NCI-H146 (cell line): ENCODE measurements around the gene SUGP2.

Source experiments
- DNase-seq: peaks from one replicate; lab custom pipeline; 2025; lab: John Stamatoyannopoulos, UW

SUGP2 gene

DNA sequence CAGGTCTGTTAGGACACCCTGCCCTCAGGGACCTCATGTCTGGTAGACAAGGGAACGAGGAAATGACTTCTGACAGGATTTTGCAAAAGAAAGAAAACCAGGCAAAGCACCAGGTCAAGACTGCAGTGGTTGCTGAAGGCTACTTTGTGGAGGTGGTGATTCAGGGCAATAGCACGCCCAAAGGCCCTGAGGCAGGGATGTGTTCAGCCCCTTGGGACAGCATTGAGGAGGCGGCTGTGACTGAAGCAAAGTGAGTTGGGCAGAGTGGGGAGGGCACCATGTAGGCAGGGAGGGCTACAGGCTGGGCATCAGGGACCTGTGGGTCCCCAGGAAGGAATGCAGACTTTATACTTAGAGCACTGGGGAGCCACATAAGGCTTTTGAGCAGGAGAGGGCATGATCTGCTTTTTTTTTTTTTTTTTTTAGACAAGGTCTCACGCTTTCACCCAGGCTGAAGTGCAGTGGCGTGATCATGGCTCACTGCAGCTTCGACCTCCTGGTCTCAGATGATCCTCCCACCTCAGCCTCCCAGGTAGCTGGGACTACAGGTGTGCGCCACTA lies 81.5 kb downstream of the SUGP2 start:
- no peak for DNase-seq

DNA sequence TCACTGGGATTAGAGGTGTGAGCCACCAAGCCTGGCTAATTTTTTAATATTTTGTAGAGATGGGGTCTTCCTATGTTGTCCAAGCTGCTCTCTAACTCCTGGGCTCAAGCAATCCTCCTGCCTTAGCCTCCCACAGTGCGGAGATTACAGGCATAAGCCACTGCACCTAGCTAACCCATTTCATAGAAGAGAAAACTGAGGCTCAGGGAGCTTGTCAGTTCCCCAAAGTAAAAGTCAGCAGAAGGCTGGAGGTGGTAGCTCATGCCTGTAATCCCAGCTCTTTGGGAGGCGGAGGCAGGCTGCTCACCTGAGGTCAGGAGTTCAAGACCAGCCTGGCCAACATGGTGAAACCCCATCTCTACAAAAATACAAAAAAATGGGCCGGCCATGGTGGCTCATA lies 83.5 kb downstream of the SUGP2 start:
- DNase-seq: no peak

DNA sequence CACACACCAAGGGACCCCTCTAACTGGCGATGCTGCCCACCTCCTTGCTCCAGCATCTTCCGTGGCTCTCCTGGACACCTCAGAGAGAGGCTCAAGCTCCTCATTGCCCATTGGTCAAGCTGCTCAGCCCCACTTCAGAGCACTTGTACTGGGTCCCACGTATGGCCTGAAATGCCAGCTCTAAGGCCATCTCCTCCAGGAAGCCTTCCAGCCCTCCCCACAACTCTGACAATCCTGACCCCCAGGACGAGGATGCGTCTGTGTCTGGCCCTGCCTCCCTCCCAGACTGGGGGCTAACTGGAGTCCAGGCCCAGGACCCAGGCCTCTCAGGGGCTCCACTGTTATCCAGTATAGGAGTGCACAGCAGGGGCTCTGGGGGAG lies 84.4 kb downstream of the SUGP2 start:
- DNase-seq: no peak

DNA sequence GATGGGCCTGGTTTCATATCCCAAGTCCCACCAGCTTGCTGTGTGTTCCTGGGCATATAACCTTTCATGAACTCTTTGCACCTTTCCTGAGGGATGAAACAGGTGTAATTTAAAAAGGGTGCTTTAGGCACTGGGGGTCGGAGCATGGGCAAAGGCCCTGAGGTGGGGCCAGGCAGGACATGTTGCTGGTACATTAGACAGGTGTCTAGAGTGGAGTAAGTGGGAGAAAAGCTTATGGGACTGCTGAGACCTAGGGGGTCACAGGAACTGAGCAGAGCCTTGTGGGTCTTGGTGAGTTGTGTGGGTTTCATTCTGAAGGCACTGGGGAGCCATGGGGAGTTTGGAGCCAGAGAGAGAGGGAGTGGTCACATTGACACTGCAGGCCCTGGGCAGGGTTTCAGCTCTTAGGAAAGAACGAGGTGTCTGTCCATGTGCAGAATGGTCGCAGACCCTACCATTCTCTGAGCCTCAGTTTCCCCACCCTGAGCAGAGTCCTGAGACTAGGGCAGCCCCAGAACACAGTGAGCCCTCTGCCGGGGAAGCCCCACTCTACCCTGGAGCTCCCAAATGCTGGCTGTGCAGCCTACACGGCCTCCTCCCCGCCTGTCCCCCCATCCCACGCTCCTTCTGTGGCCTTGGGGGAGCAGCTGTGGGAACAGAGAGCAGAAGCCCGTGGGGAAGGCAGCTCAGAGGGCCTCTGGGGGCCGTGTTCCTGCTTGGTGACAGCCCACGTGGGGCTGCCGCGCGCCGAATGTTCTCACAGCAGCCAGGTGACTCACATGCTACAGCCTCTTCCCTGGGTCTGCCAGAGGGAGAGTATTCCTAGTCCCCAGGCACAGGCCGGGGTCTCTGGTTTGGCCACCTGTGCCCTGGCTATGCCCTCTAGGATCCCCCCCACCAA lies 85.0 kb downstream of the SUGP2 start:
- no peak for DNase-seq

DNA sequence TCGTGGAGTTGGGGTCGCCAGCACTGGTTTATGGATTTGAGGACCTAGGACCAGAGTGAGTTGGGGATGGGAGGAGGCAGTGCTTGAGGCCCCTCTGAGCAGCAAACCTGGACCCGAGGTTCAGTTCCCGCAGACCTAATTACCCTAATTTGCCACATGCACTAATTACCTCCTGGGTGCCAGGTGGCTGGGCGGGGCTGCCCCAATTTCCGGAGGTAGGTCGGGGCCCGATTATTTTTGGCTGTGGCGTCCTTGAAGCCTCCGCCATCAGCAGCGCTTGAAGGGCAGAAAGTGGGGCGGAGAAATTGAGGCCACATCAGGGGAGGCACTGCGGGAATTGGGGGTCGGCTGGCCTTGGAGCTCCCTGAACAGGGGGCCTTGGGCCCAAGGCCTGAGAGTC lies 86.4 kb downstream of the SUGP2 start:
- no peak for DNase-seq

DNA sequence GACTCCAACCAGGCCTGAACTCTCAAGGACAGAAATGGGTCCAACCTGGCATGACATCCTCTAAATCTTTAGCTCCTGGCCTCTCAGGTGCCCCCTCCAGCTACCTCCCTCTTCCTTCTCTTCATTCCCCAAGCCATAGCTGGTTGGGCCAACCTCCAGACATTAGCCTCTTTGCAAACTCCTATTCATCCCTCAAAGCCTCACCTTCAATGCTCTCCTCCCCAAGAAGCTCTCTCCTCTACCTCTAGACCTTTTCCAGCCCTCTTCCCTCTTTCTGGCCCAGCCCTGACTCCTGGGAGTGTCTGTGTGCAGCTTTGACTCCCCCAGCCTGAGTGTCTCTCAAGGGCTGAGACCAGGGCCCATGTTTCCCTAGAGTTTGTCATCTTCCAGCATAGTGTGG lies 87.0 kb downstream of the SUGP2 start:
- no peak for DNase-seq

DNA sequence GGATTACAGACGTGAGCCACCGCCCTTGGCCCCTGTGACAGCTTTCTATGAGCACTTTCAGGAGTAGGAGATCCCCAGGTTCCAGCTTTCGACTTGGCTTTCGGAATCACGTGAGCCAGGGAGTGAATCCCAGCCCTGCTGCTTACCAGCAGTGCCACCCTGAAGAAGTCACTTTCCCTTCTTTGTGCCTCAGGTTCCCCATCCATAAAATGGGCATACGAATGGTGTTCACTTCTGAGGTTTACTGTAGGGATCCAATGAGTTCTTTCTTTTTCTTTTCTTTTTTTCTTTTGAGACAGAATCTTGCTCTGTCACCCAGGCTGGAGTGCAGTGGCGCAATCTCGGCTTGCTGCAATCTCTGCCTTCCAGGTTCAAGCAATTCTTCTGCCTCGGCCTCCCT lies 88.0 kb downstream of the SUGP2 start:
- no peak for DNase-seq

DNA sequence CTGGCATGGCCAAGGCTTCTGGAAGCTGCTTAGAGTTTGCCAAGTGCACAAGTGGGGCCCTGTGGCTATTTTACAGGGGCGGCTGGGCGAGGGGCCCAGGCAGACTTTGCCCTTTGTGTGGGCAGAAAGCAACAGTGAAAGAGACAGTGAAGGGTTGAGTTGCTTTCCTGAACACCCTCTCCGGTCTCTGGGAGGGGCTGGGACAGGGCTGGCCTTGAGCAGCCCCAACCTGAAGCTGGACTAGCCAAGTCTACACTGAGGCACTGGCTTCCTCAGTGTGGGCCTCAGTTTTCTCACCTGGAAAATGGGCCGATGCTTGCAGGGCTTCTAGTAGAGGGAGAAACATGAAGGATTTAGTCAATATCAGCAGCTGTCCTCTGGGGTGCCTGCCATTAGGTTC lies 89.9 kb downstream of the SUGP2 start:
- no peak for DNase-seq

DNA sequence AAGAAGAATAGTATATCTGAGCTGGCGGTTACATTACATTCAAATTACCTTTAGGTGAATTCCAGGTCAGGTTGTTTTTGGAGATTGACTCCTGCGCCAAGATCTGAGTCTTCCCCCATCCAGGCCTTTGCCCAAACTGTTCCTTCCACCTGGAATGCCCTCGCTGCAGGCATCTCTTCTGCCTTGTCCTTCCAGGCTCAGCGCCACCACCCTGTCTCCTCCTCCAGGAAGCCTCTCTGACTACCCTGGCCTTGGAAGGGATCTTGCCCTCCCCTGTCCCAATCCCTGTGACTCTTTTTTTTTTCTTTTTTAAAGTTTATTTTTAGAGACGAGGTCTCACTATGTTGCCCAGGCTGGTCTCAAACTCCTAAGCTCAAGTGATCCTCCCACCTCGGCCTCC lies 90.6 kb downstream of the SUGP2 start:
- no peak for DNase-seq

DNA sequence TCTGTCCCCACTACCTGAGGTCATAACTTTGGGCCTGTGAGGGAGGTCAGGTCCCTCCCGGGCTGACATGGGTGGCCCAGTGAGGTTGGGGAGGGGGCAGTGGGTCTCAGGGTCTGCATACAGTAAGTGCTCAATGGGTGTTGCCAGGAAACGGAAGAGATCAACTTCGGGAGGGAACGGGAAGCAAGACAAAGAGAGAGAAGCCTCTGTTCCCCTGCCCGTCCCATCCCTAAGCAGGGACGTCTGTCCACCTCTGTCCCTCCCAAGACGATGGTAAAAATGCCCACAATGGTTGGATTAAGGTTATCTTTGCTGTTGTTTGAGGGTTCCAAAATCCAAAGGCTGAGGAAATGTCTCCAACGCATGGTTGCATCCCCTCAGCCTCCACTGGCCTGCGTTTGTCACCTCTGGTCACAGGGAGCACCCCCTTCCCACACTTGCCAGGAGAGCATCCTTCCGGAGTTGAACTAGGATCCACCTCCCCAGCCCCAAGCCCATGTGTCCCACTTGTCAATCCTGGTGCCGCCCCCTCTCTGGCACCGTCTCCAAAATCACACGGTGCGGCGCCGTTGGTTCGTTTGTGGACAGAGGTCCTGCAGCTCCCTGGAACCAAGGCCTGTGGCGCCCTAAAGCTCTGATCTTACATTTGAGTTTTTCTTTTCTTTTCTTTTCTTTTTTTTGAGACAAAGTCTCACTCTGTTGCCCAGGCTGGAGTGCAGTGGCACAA lies 91.5 kb downstream of the SUGP2 start:
- DNase-seq: no peak
